ENCODE measurements around the gene MGST1.

GRCh38 chr12:16369156-16369555 lies 21.7 kb downstream of the MGST1 start:
- TF ChIP-seq CTCF (IDR thresholded peaks at IDR 0.05; ENCODE audit: borderline replicate concordance, extremely low read depth, low read length, poor library complexity, severe bottlenecking) (no peak), EZH2 (IDR thresholded peaks at IDR 0.05; ENCODE audit: borderline replicate concordance, low read depth, low read length, severe bottlenecking) (no peak)
